HT-29 (cell line): ENCODE measurements around the gene RNF130. TPM values are rescaled to one million over a fixed set of nuclear protein-coding genes. Genes with fewer than 3 reads are reported as not detected.
"Not testable (repeated sequence)": the region's sequence is repeated elsewhere in the genome, so short reads cannot be mapped to it uniquely, and the experiment has no call there.

Experiments
- DNase-seq: peaks from one replicate; pipeline ENCODE4 v3.0.0-alpha.2; 2015; ENCODE audit warnings: low spot score
- total RNA-seq: library from RNA; depleted of rRNA; stranded (reverse); fragments of >200 nt; shearing (Covaris generic); gene quantifications from 2 replicates; pipeline ENCODE4 v1.2.3, GENCODE V29; 2014

Gene RNF130
- total RNA-seq, 1 experiment from 2014 or later: 14.9 TPM

GRCh38 chr5:180020176-180020575, 51.4 kb downstream of the RNF130 start:
- DNase-seq: no peak

- DNase-seq: no peak
Observed at GRCh38 chr5:180018347-180019060, 53.1 kb downstream of the RNF130 start.

GRCh38 chr5:180015523-180015922, 56.0 kb downstream of the RNF130 start:
- DNase-seq: not testable (repeated sequence)

- DNase-seq: no peak
Observed at GRCh38 chr5:180013678-180014077, 57.9 kb downstream of the RNF130 start.

- DNase-seq: no peak
Observed at GRCh38 chr5:180012316-180012715, 59.2 kb downstream of the RNF130 start.

GRCh38 chr5:180010636-180011035, 60.9 kb downstream of the RNF130 start:
- no peak for DNase-seq

GRCh38 chr5:180009581-180009980, 62.0 kb downstream of the RNF130 start:
- DNase-seq: no peak

- DNase-seq: no peak
Observed at GRCh38 chr5:180008433-180008832, 63.1 kb downstream of the RNF130 start.

GRCh38 chr5:180007582-180007981, 64.0 kb downstream of the RNF130 start:
- DNase-seq: no peak

- DNase-seq: no peak
Observed at GRCh38 chr5:180006141-180006540, 65.4 kb downstream of the RNF130 start.

- no peak for DNase-seq
Observed at GRCh38 chr5:180003127-180003526, 68.4 kb downstream of the RNF130 start.

- no peak for DNase-seq
Observed at GRCh38 chr5:180001742-180002141, 69.8 kb downstream of the RNF130 start.

GRCh38 chr5:180001136-180001535, 70.4 kb downstream of the RNF130 start:
- DNase-seq: no peak

- DNase-seq: no peak
Observed at GRCh38 chr5:179998485-179998884, 73.1 kb downstream of the RNF130 start.

- DNase-seq: no peak
Observed at GRCh38 chr5:179994583-179995323, 76.8 kb downstream of the RNF130 start.

GRCh38 chr5:179992855-179993254, 78.7 kb downstream of the RNF130 start:
- not testable (repeated sequence) for DNase-seq

- no peak for DNase-seq
Observed at GRCh38 chr5:179991106-179991505, 80.5 kb downstream of the RNF130 start.

GRCh38 chr5:179990525-179990924, 81.0 kb downstream of the RNF130 start:
- DNase-seq: not testable (repeated sequence)

- peak; percentile 25 for DNase-seq
Observed at GRCh38 chr5:179986328-179986727, 85.2 kb downstream of the RNF130 start.

- no peak for DNase-seq
Observed at GRCh38 chr5:179981636-179982035, 89.9 kb downstream of the RNF130 start.

- DNase-seq: no peak
Observed at GRCh38 chr5:179980767-179981166, 90.8 kb downstream of the RNF130 start.

- DNase-seq: no peak
Observed at GRCh38 chr5:179978792-179979191, 92.8 kb downstream of the RNF130 start.

- no peak for DNase-seq
Observed at GRCh38 chr5:179975713-179976134, 95.8 kb downstream of the RNF130 start.
